B cell (primary cell): ENCODE measurements around the gene HOXA5. TPM values are rescaled to one million over a fixed set of nuclear protein-coding genes. Genes with fewer than 3 reads are reported as not detected.

Experiments used
- ATAC-seq: fragments of 200-7000 bp; cut with Tn5 transposase; one replicate; pipeline ENCODE4 v1.10.0; 2021; ENCODE audit warnings: low read depth, mild to moderate bottlenecking, moderate number of reproducible peaks, moderate library complexity
- CTCF ChIA-PET: fragments of 350-600 bp; sonication (Branson Sonifier 250); formaldehyde crosslinking; loops from one replicate; lab custom pipeline; 2021; ENCODE audit warnings: antibody characterized with exemption, inconsistent platforms; lab: Charles Lee
- POLR2A ChIA-PET: fragments of 350-600 bp; sonication (Branson Sonifier 250); formaldehyde crosslinking; loops from one replicate; lab custom pipeline; 2021; ENCODE audit warnings: antibody characterized with exemption; lab: Charles Lee
- DNase-seq: peaks from one replicate; pipeline ENCODE4 v3.0.0; 2013
- H2AFZ ChIP-seq: 2 replicates; pipeline ENCODE4 v1.6.1; 2012; ENCODE audit warnings: mild to moderate bottlenecking, low read depth, low read length; ENCODE audit not compliant: insufficient read depth, poor library complexity, severe bottlenecking
- H3K27ac ChIP-seq, 2 donors: 1 replicate in 1 of 2; 2 replicates in 1 of 2; pipeline ENCODE4 v1.5.1; 2012 to 2013; ENCODE audit warnings: low read length in 2 of 2, mild to moderate bottlenecking in 2 of 2, moderate library complexity in 1 of 2
- H3K27me3 ChIP-seq, 4 experiments: fragments of 200-600 bp in 1 of 4; sonication (generic) in 1 of 4; replicated peaks in 1 of 4; 1 replicate in 2 of 4; 2 replicates in 2 of 4; pipeline versions ENCODE4 v1.6.1 to v1.7.0; 2013 to 2016; ENCODE audit warnings: low read length in 3 of 4, mild to moderate bottlenecking in 2 of 4, mixed read lengths in 1 of 4, moderate library complexity in 1 of 4; ENCODE audit not compliant: insufficient read depth in 4 of 4, control insufficient read depth in 3 of 4; ENCODE audit errors: control extremely low read depth in 1 of 4
- H3K36me3 ChIP-seq, 2 experiments: replicated peaks in 1 of 2; 1 replicate in 1 of 2; 2 replicates in 1 of 2; pipeline versions ENCODE4 v1.6.1 to v1.7.1; 2013; ENCODE audit warnings: low read length in 1 of 2; ENCODE audit not compliant: insufficient read depth in 2 of 2, control insufficient read depth in 1 of 2; ENCODE audit errors: control extremely low read depth in 1 of 2, extremely low read depth in 1 of 2
- H3K4me1 ChIP-seq, 2 donors: fragments of 200-600 bp in 1 of 2; sonication (generic) in 1 of 2; 1 replicate in 1 of 2; 2 replicates in 1 of 2; pipeline versions ENCODE4 v1.5.1 to v1.6.1; 2013 to 2017; ENCODE audit warnings: low read length in 2 of 2; ENCODE audit not compliant: control insufficient read depth in 2 of 2, insufficient read depth in 2 of 2
- H3K4me2 ChIP-seq: replicated peaks from 2 replicates; pipeline ENCODE3; 2012; ENCODE audit warnings: mild to moderate bottlenecking, low read depth, low read length; ENCODE audit not compliant: poor library complexity, severe bottlenecking
- H3K4me3 ChIP-seq, 5 experiments: fragments of 200-600 bp in 1 of 5; sonication (generic) in 1 of 5; 1 replicate in 3 of 5; 2 replicates in 2 of 5; pipeline versions ENCODE4 v1.5.1 to v1.7.0; 2011 to 2016; ENCODE audit warnings: low read length in 4 of 5, mild to moderate bottlenecking in 4 of 5, low read depth in 2 of 5, control low read depth in 1 of 5, moderate library complexity in 1 of 5; ENCODE audit not compliant: insufficient read depth in 1 of 5; ENCODE audit errors: control extremely low read depth in 1 of 5, extremely low read depth in 1 of 5
- H3K79me2 ChIP-seq: fragments of 200-600 bp; sonication (generic); one replicate; pipeline ENCODE4 v1.6.0; 2016; ENCODE audit warnings: low read length; ENCODE audit not compliant: control insufficient read depth, insufficient read depth
- H3K9ac ChIP-seq: fragments of 200-600 bp; sonication (generic); 2 replicates; pipeline ENCODE4 v1.6.1; 2017; ENCODE audit warnings: mild to moderate bottlenecking, low read length, moderate library complexity
- H3K9me3 ChIP-seq, 3 donors: one replicate each; pipeline versions ENCODE4 v1.6.1 to v1.7.1; 2013; ENCODE audit warnings: low read length in 2 of 3; ENCODE audit not compliant: control insufficient read depth in 2 of 3, insufficient read depth in 1 of 3; ENCODE audit errors: control extremely low read depth in 1 of 3
- H4K20me1 ChIP-seq: 2 replicates; pipeline ENCODE4 v1.6.0; 2012; ENCODE audit warnings: mild to moderate bottlenecking, low read length; ENCODE audit not compliant: insufficient read depth, control insufficient read depth, poor library complexity, severe bottlenecking
- H3K27ac Mint-ChIP-seq: one replicate; pipeline ENCODE4 v1.8.0; 2021; ENCODE audit warnings: mixed read lengths
- H3K27me3 Mint-ChIP-seq: one replicate; pipeline ENCODE4 v1.8.0; 2021; ENCODE audit warnings: mixed read lengths
- H3K4me1 Mint-ChIP-seq: one replicate; pipeline ENCODE4 v1.8.0; 2021; ENCODE audit warnings: mixed read lengths
- H3K4me3 Mint-ChIP-seq: one replicate; pipeline ENCODE4 v1.8.0; 2021; ENCODE audit warnings: mixed read lengths
- H3K9me3 Mint-ChIP-seq: one replicate; pipeline ENCODE4 v1.8.0; 2022; ENCODE audit warnings: mixed read lengths; ENCODE audit not compliant: insufficient read depth
- EZH2 ChIP-seq: IDR thresholded peaks from 2 replicates; pipeline ENCODE4 v1.6.1; 2012; ENCODE audit warnings: borderline replicate concordance, low read depth, mild to moderate bottlenecking, moderate library complexity, low read length; ENCODE audit not compliant: insufficient read depth, poor library complexity, severe bottlenecking
- WGBS: methylation state at CpG from one replicate; pipeline ENCODE4 v1.1.5; 2013; ENCODE audit warnings: missing lambda C conversion rate; ENCODE audit not compliant: insufficient coverage; 5-methylcytosine and 5-hydroxymethylcytosine counted together
- intact Hi-C: fragments of 100-400 bp; cut with micrococcal nuclease; formaldehyde crosslinking; loops from one replicate; pipeline ENCODE4 v1.10.0; 2022
- polyA plus RNA-seq: library from polyadenylated mRNA; depleted of rRNA; stranded (reverse); fragments of >200 nt; gene quantifications from 2 replicates; pipeline ENCODE4 v1.2.3, GENCODE V29; 2012
- total RNA-seq, 2 donors: library from RNA; stranded (reverse); fragments of 120-200 nt in 1 of 2; gene quantifications; 1 replicate in 1 of 2; 2 replicates in 1 of 2; pipeline versions ENCODE4 v1.2.3 to v1.2.4, GENCODE V29; 2013 to 2022
- TF ChIP-seq, protein P1 (sequence below): fragments of 200-600 bp; IDR thresholded peaks from one replicate; pipeline ENCODE4 v1.8.0; 2022; ENCODE audit warnings: antibody characterized with exemption, mild to moderate bottlenecking

The HOXA5 gene
- total and polyA plus RNA-seq, 2 donors (not counting 1 experiment from before 2014, with no cell fraction given) = not detected

DNA sequence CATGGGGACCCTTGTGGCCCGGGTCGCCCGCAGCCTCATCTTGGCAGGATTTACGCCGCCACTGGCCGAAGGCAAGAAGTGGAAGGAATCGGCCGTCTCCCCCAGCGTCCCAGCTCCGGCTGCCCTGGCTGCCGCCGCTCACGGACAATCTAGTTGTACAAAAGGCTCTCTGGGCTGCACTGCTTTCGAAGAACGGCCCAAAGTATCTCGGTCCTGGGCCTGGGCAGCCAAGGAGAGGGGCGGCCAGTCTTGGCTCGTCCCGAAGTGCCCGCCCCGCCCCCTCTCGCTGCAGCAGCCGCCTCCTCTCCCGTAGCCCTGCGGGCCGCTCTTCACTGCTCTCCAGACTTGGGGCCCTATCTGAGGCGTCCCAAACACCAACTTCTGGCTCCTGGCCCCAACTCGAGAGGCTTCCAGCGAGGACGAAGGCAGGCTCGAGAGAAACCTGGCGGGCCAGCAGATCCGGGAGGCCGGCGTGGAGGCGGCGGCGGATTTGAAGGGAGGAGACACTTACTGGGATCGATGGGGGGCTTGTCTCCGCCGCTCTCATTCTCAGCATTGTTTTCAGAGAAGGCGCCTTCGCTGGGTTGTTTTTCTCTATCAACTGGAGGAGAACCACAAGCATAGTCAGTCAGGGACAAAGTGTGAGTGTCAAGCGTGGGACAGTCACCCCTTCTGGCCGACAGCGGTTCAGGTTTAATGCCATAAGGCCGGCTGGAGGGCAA lies 21.0 kb upstream of the HOXA5 start:
- WGBS = 6% methylated on average over 47 of the region's 47 CpGs
- Histone ChIP-seq H3K4me3 (no peak overlapping the region), H3K9me3 (peaks cover 0 to 75% (median 18%) of the 10 kb centered on the region in 3 donors), H3K27ac (no peak overlapping the region), H3K4me2 (peak overlapping the region; percentile 18), H2AFZ (peak overlapping the region; percentile 2), H3K9ac (no peak overlapping the region), H3K27me3 (peaks cover 0 to 89% (median 75%) of the 10 kb centered on the region in 4 experiments), H3K36me3 (no peaks in the 10 kb centered on the region), H3K79me2 (no peaks in the 10 kb centered on the region), H3K4me1 (peaks cover 50 to 60% of the 10 kb centered on the region in 2 donors), H4K20me1 (peaks cover 4% of the 10 kb centered on the region)
- H3K27me3 Mint-ChIP-seq = peaks cover 62% of the 10 kb centered on the region
- ChIA-PET CTCF (interaction anchor here (1.0 to 4.0 kb wide), 2 partner anchors 14 to 15 kb away, joined by 3 to 52 read pairs; partner anchors contain the start of genes HOXA3 and HOXA6), POLR2A (no interaction called here)
- intact Hi-C loops = loop anchor here (5.0 to 10.0 kb wide), 3 partner anchors 890 to 1087 kb away; no protein-coding TSS in a partner anchor
- peak overlapping the region; percentile 82 for H3K27ac Mint-ChIP-seq
- peaks cover 30% of the 10 kb centered on the region for H3K4me1 Mint-ChIP-seq
- no peak for TF ChIP-seq EZH2
- TF ChIP-seq, protein P1, sequence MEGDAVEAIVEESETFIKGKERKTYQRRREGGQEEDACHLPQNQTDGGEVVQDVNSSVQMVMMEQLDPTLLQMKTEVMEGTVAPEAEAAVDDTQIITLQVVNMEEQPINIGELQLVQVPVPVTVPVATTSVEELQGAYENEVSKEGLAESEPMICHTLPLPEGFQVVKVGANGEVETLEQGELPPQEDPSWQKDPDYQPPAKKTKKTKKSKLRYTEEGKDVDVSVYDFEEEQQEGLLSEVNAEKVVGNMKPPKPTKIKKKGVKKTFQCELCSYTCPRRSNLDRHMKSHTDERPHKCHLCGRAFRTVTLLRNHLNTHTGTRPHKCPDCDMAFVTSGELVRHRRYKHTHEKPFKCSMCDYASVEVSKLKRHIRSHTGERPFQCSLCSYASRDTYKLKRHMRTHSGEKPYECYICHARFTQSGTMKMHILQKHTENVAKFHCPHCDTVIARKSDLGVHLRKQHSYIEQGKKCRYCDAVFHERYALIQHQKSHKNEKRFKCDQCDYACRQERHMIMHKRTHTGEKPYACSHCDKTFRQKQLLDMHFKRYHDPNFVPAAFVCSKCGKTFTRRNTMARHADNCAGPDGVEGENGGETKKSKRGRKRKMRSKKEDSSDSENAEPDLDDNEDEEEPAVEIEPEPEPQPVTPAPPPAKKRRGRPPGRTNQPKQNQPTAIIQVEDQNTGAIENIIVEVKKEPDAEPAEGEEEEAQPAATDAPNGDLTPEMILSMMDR = no peak
- DNase-seq (no peak), ATAC-seq (no peak)
- peak overlapping the region; percentile 2 for H3K4me3 Mint-ChIP-seq
- H3K9me3 Mint-ChIP-seq = no peaks in the 10 kb centered on the region

GRCh38 chr7:27164045-27164366 lies 20.5 kb upstream of the HOXA5 start:
- no peak overlapping the region for H2AFZ ChIP-seq
- TF ChIP-seq, protein P1 = no peak
- no peak for TF ChIP-seq EZH2
- Mint-ChIP-seq H3K27ac (peak overlapping the region; percentile 82), H3K9me3 (no peaks in the 10 kb centered on the region), H3K27me3 (peaks cover 67% of the 10 kb centered on the region), H3K4me1 (peaks cover 30% of the 10 kb centered on the region), H3K4me3 (peak overlapping the region; percentile 3)
- peaks cover 0 to 75% (median 18%) of the 10 kb centered on the region in 3 donors for H3K9me3 ChIP-seq
- WGBS = 6% methylated on average over 11 of the region's 12 CpGs
- ChIA-PET CTCF (interaction anchor here (3.7 to 4.0 kb wide), 3 partner anchors 14 to 792 kb away, joined by 52 to 122 read pairs (median 67); partner anchors contain the start of genes HOXA3 and HOXA6), POLR2A (no interaction called here)
- H3K79me2 ChIP-seq = no peaks in the 10 kb centered on the region
- H3K36me3 ChIP-seq = no peaks in the 10 kb centered on the region
- peaks cover 4% of the 10 kb centered on the region for H4K20me1 ChIP-seq
- peaks cover 50 to 60% of the 10 kb centered on the region in 2 donors for H3K4me1 ChIP-seq
- H3K27ac ChIP-seq = no peak overlapping the region
- no peak overlapping the region for H3K9ac ChIP-seq
- peak overlapping the region; percentile 18 for H3K4me2 ChIP-seq
- peaks cover 0 to 89% (median 75%) of the 10 kb centered on the region in 4 experiments for H3K27me3 ChIP-seq
- no peak overlapping the region for H3K4me3 ChIP-seq
- intact Hi-C loops = loop anchor here (5.0 to 10.0 kb wide), 3 partner anchors 889 to 1087 kb away; no protein-coding TSS in a partner anchor
- DNase-seq (peak; percentile 52), ATAC-seq (no peak)
